HG02678 (cell line): ENCODE measurements around the gene TTC22.

Experiments used
- ATAC-seq: cut with Tn5 transposase; IDR thresholded peaks from one replicate; pipeline ENCODE4 v1.9.1; 2021; ENCODE audit warnings: mild to moderate bottlenecking, moderate library complexity; ENCODE audit not compliant: unreplicated experiment

Gene TTC22

GRCh38 chr1:54835131-54835898, 34.2 kb upstream of the TTC22 start:
- ATAC-seq: no peak

GRCh38 chr1:54834007-54834541, 33.0 kb upstream of the TTC22 start:
- ATAC-seq: no peak

GRCh38 chr1:54833121-54833520, 32.0 kb upstream of the TTC22 start:
- ATAC-seq: no peak

- ATAC-seq: no peak
Observed at GRCh38 chr1:54826226-54826816, 25.2 kb upstream of the TTC22 start.

- ATAC-seq: no peak
Observed at GRCh38 chr1:54825696-54826095, 24.6 kb upstream of the TTC22 start.

- ATAC-seq: no peak
Observed at GRCh38 chr1:54823670-54824069, 22.5 kb upstream of the TTC22 start.

GRCh38 chr1:54819733-54820132, 18.6 kb upstream of the TTC22 start:
- ATAC-seq: no peak

- no peak for ATAC-seq
Observed at GRCh38 chr1:54819195-54819536, 18.0 kb upstream of the TTC22 start.

- no peak for ATAC-seq
Observed at GRCh38 chr1:54818461-54819194, 17.5 kb upstream of the TTC22 start.

- ATAC-seq: no peak
Observed at GRCh38 chr1:54816951-54817350, 15.8 kb upstream of the TTC22 start.

- no peak for ATAC-seq
Observed at GRCh38 chr1:54816130-54816529, 15.0 kb upstream of the TTC22 start.

- ATAC-seq: no peak
Observed at GRCh38 chr1:54815086-54815876, 14.2 kb upstream of the TTC22 start.

- ATAC-seq: no peak
Observed at GRCh38 chr1:54814571-54814970, 13.4 kb upstream of the TTC22 start.

GRCh38 chr1:54814126-54814498, 13.0 kb upstream of the TTC22 start:
- no peak for ATAC-seq

GRCh38 chr1:54813485-54814125, 12.5 kb upstream of the TTC22 start:
- no peak for ATAC-seq

- no peak for ATAC-seq
Observed at GRCh38 chr1:54812801-54813484, 11.8 kb upstream of the TTC22 start.

- no peak for ATAC-seq
Observed at GRCh38 chr1:54811739-54812655, 10.9 kb upstream of the TTC22 start.

GRCh38 chr1:54811066-54811465, 9.9 kb upstream of the TTC22 start:
- no peak for ATAC-seq
